H1 (cell line): ENCODE results near the gene MYBPH. TPM values are rescaled to one million over a fixed set of nuclear protein-coding genes. Genes with fewer than 3 reads are reported as not detected.

Experiments
- CTCF ChIA-PET: fragments of 300-600 bp; sonication (Branson Sonifier 250); formaldehyde crosslinking; loops from one replicate; lab custom pipeline; 2021; ENCODE audit not compliant: partially characterized antibody; lab: Charles Lee
- POLR2A ChIA-PET: fragments of 300-600 bp; sonication (Branson Sonifier 250); formaldehyde crosslinking; loops from one replicate; lab custom pipeline; 2021; ENCODE audit warnings: inconsistent platforms; ENCODE audit not compliant: partially characterized antibody; lab: Charles Lee
- DNase-seq, 2 experiments: peaks; one replicate each; pipeline versions ENCODE4 v3.0.0 to v3.0.0-alpha.2; 2010 to 2022; ENCODE audit warnings: low spot score in 2 of 2, low read depth in 1 of 2, mixed read lengths in 1 of 2
- FAIRE-seq: peaks from 2 replicates; lab custom pipeline; 2011; peaks lifted over from hg19 to GRCh38; lab: Jason Lieb, UNC
- H2AFZ ChIP-seq: 2 replicates; pipeline ENCODE4 v1.8.1; 2012; ENCODE audit warnings: low read length, inconsistent platforms
- H2AK5ac ChIP-seq: 2 replicates; pipeline ENCODE4 v1.6.1; 2013; ENCODE audit warnings: low read depth, low read length
- H2BK120ac ChIP-seq: replicated peaks from 2 replicates; pipeline ENCODE3; 2013; ENCODE audit warnings: low read depth, low read length, inconsistent platforms
- H2BK12ac ChIP-seq: 2 replicates; pipeline ENCODE4 v1.6.1; 2013; ENCODE audit warnings: low read depth, low read length
- H2BK15ac ChIP-seq: 2 replicates; pipeline ENCODE4 v1.6.1; 2013; ENCODE audit warnings: low read length
- H2BK20ac ChIP-seq: 2 replicates; pipeline ENCODE4 v1.6.1; 2013; ENCODE audit warnings: low read length
- H2BK5ac ChIP-seq: 2 replicates; pipeline ENCODE4 v1.6.1; 2013; ENCODE audit warnings: low read depth, low read length
- H3K14ac ChIP-seq: 2 replicates; pipeline ENCODE4 v1.6.1; 2013; ENCODE audit warnings: inconsistent platforms; ENCODE audit not compliant: insufficient read length
- H3K18ac ChIP-seq: 2 replicates; pipeline ENCODE4 v1.6.1; 2013; ENCODE audit warnings: low read length; ENCODE audit errors: extremely low read depth
- H3K23ac ChIP-seq: 2 replicates; pipeline ENCODE4 v1.6.1; 2013; ENCODE audit warnings: inconsistent platforms; ENCODE audit not compliant: insufficient read length
- H3K23me2 ChIP-seq: 2 replicates; pipeline ENCODE4 v1.6.1; 2013; ENCODE audit warnings: low read depth, low read length
- H3K27ac ChIP-seq: 2 replicates; pipeline ENCODE4 v1.6.1; 2011; ENCODE audit warnings: low read depth, low read length, inconsistent platforms
- H3K27me3 ChIP-seq, 4 experiments: replicated peaks in 1 of 4; 1 replicate in 1 of 4; 2 replicates in 3 of 4; pipeline versions ENCODE4 v1.6.1 to v1.8.1; 2011 to 2013; ENCODE audit warnings: low read length in 3 of 4, mild to moderate bottlenecking in 3 of 4, inconsistent platforms in 2 of 4, mixed read lengths in 2 of 4, moderate library complexity in 1 of 4; ENCODE audit not compliant: control insufficient read depth in 3 of 4, insufficient read depth in 3 of 4; ENCODE audit errors: extremely low read depth in 1 of 4
- H3K36me3 ChIP-seq, 4 experiments: 2 replicates each; pipeline versions ENCODE4 v1.6.1 to v1.8.1; 2011 to 2013; ENCODE audit warnings: mild to moderate bottlenecking in 4 of 4, low read length in 3 of 4, moderate library complexity in 2 of 4, control low read depth in 1 of 4, inconsistent platforms in 1 of 4; ENCODE audit not compliant: insufficient read depth in 4 of 4, control insufficient read depth in 2 of 4
- H3K4ac ChIP-seq: replicated peaks from 2 replicates; pipeline ENCODE3; 2013; ENCODE audit warnings: low read length, low read depth, mixed read lengths, inconsistent platforms; ENCODE audit not compliant: insufficient read length
- H3K4me1 ChIP-seq, 4 experiments: replicated peaks in 1 of 4; 1 replicate in 1 of 4; 2 replicates in 3 of 4; pipeline versions ENCODE4 v1.6.1 to v1.8.1; 2011 to 2013; ENCODE audit warnings: low read length in 3 of 4, inconsistent platforms in 2 of 4, mixed read lengths in 1 of 4; ENCODE audit not compliant: insufficient read depth in 4 of 4, control insufficient read depth in 3 of 4
- H3K4me2 ChIP-seq, 2 experiments: 2 replicates each; pipeline versions ENCODE4 v1.6.1 to v1.8.1; 2011 to 2013; ENCODE audit warnings: low read depth in 2 of 2, low read length in 2 of 2, control low read depth in 1 of 2, inconsistent platforms in 1 of 2, mild to moderate bottlenecking in 1 of 2; ENCODE audit not compliant: insufficient read depth in 1 of 2
- H3K4me3 ChIP-seq, 4 experiments: fragments of 200-600, 300-600 bp in 1 of 4; sonication (generic), shearing (Covaris generic), sonication (Bioruptor Twin) in 1 of 4; 2 replicates each; pipeline versions ENCODE4 v1.5.1 to v1.8.1; 2011 to 2016; ENCODE audit warnings: low read length in 4 of 4, low read depth in 3 of 4, control low read depth in 2 of 4, inconsistent platforms in 2 of 4, mild to moderate bottlenecking in 2 of 4, mixed read lengths in 1 of 4, moderate library complexity in 1 of 4; ENCODE audit not compliant: insufficient read depth in 2 of 4; ENCODE audit errors: extremely low read depth in 1 of 4
- H3K56ac ChIP-seq: replicated peaks from 2 replicates; pipeline ENCODE3; 2013; ENCODE audit warnings: low read depth, mild to moderate bottlenecking, mixed read lengths, low read length, inconsistent platforms; ENCODE audit not compliant: insufficient read length
- H3K79me1 ChIP-seq: 2 replicates; pipeline ENCODE4 v1.6.1; 2013; ENCODE audit warnings: low read depth, low read length, control low read depth
- H3K79me2 ChIP-seq, 2 experiments: 2 replicates each; pipeline versions ENCODE4 v1.6.1 to v1.8.1; 2012 to 2013; ENCODE audit warnings: low read length in 2 of 2, mild to moderate bottlenecking in 2 of 2, inconsistent platforms in 1 of 2; ENCODE audit not compliant: insufficient read depth in 2 of 2, control insufficient read depth in 1 of 2
- H3K9ac ChIP-seq, 4 experiments: replicated peaks in 1 of 4; 1 replicate in 1 of 4; 2 replicates in 3 of 4; pipeline versions ENCODE4 v1.6.1 to v1.8.1; 2011 to 2013; ENCODE audit warnings: low read depth in 3 of 4, low read length in 3 of 4, control low read depth in 2 of 4, mild to moderate bottlenecking in 2 of 4, moderate library complexity in 2 of 4, inconsistent platforms in 1 of 4; ENCODE audit errors: extremely low read depth in 1 of 4
- H3K9me3 ChIP-seq, 2 experiments: 2 replicates each; pipeline versions ENCODE4 v1.6.1 to v1.8.1; 2012 to 2013; ENCODE audit warnings: mild to moderate bottlenecking in 2 of 2, moderate library complexity in 2 of 2, control low read depth in 1 of 2, inconsistent platforms in 1 of 2, low read depth in 1 of 2, low read length in 1 of 2, mixed read lengths in 1 of 2; ENCODE audit not compliant: insufficient read depth in 2 of 2
- H4K20me1 ChIP-seq, 2 experiments: replicated peaks in 1 of 2; 2 replicates each; pipeline versions ENCODE3 to v1.8.1; 2011 to 2013; ENCODE audit warnings: inconsistent platforms in 2 of 2, low read length in 2 of 2, mild to moderate bottlenecking in 1 of 2; ENCODE audit not compliant: insufficient read depth in 2 of 2, control insufficient read depth in 1 of 2
- H4K5ac ChIP-seq: 2 replicates; pipeline ENCODE4 v1.6.1; 2013; ENCODE audit warnings: low read length, low read depth, mixed read lengths, inconsistent platforms; ENCODE audit not compliant: insufficient read length
- H4K8ac ChIP-seq: 2 replicates; pipeline ENCODE4 v1.8.0; 2013; ENCODE audit warnings: mild to moderate bottlenecking, moderate library complexity, low read length, inconsistent platforms; ENCODE audit not compliant: insufficient read depth; ENCODE audit errors: extremely low read depth
- H4K91ac ChIP-seq: replicated peaks from 2 replicates; pipeline ENCODE3; 2013; ENCODE audit warnings: low read length, mixed read lengths, inconsistent platforms; ENCODE audit not compliant: insufficient read length
- JUN ChIP-seq: IDR thresholded peaks from 2 replicates; pipeline ENCODE4 v1.6.1; 2011; ENCODE audit warnings: low read depth, mild to moderate bottlenecking, improper control_type of control experiment, low read length
- MAFK ChIP-seq: IDR thresholded peaks from 2 replicates; pipeline ENCODE4 v1.6.1; 2012; ENCODE audit warnings: low read depth, mild to moderate bottlenecking, improper control_type of control experiment, low read length
- SUZ12 ChIP-seq: fragments of 200-600 bp; sonication (generic); IDR thresholded peaks from 2 replicates; pipeline ENCODE4 v1.6.1; 2012; ENCODE audit warnings: mild to moderate bottlenecking, inconsistent platforms, low read length, moderate library complexity, mixed read lengths
- WGBS, 2 experiments: shearing (Covaris generic) in 1 of 2; methylation state at CpG; one replicate each; pipeline versions ENCODE4 v1.1.6 to v1.1.7; 2013 to 2015; ENCODE audit warnings: low lambda C conversion rate in 2 of 2, mixed read lengths in 2 of 2, inconsistent platforms in 1 of 2, low coverage in 1 of 2, missing lambda C conversion rate in 1 of 2; ENCODE audit not compliant: insufficient replicate concordance in 2 of 2, insufficient coverage in 1 of 2, insufficient read length in 1 of 2; ENCODE audit errors: extremely low coverage in 1 of 2, missing lambda C conversion rate in 1 of 2; 5-methylcytosine and 5-hydroxymethylcytosine counted together
- polyA plus RNA-seq, 7 experiments: library from polyadenylated mRNA; depleted of rRNA in 3 of 7; stranded (reverse) in 5 of 7; unstranded in 2 of 7; fragments of >200 nt in 5 of 7; fragments of 200-250 nt in 2 of 7; gene quantifications; 1 replicate in 5 of 7; 2 replicates in 1 of 7; 4 replicates in 1 of 7; pipeline versions ENCODE4 v1.2.1 to v1.2.3, GENCODE V29; 2011 to 2013; ENCODE audit warnings: missing spikeins in 2 of 7, mixed read lengths in 2 of 7
- total RNA-seq: library from RNA; stranded (reverse); fragmentation: NEBNext Ultra II Directional; extraction: Animal tissue kit (Norgen Biotek cat#: 25700); gene quantifications from 2 replicates; pipeline ENCODE4 v1.2.1, GENCODE V29; 2021

The MYBPH gene
- total and polyA plus RNA-seq, 2 of the 8 experiments (the other 6 are each of a cell fraction or from before 2014, with no cell fraction given) = not detected

DNA sequence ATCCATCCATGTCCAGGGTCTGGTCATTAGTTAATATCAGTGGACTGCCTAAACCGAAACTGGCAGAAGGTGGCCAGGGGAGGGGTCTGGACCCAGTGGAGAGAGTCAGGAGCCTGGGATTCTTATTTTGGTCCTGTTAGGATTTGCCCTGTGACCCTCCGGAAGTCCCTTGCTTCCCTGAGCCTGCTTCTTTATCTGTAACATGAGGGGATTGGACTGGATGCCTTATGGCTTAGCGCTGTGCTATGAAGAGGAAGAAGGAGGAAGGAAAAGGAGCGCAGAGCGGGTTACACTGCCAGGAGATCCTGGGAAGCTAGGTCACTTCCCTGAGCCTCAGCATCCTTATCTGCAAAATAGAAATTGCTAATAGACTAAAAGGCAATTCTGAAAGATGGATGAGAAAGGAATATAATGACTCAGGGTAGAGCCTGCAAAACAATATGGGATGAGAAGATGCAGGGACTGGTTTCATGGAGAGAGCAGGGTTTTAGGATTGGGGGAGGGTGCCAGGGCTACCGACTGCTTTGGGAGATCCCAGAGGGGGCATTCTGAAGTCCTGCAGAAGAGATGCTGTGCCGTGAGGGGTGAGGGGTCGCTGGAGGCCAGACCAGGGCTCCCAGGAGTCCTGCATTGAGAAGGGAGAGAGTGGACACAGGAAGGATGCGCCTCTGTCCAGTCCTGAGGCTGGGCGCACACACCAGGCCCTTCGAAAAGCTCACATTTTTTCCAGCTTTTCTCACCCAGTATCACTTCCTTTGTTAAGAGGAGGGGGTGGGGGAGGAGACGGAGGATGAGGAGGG lies 48.6 kb downstream of the MYBPH start:
- DNase-seq (peak in 1 of 2 experiments; percentile 49), FAIRE-seq (no peak)
- Histone ChIP-seq H2BK15ac (peak overlapping the region; percentile 62; the same call in 1 of the 2 replicates), H3K18ac (no peak overlapping the region), H3K23me2 (peaks cover 2% of the 10 kb centered on the region; the same call in 1 of the 2 replicates), H4K20me1 (no peaks in the 10 kb centered on the region), H3K79me2 (no peaks in the 10 kb centered on the region), H3K4me1 (peaks cover 3 to 22% (median 13%) of the 10 kb centered on the region in 4 experiments), H3K9ac (no peak overlapping the region), H3K56ac (no peak overlapping the region), H3K27ac (no peak overlapping the region), H3K14ac (no peak overlapping the region), H3K79me1 (no peaks in the 10 kb centered on the region), H4K5ac (no peak overlapping the region), H3K4ac (no peak overlapping the region), H3K4me3 (peak overlapping the region; percentile 16 to 64 (median 56); a peak in 7 of 8 replicates), H3K4me2 (peak overlapping the region; percentile 62 to 83), H4K8ac (no peak overlapping the region; the same call in 1 of the 2 replicates), H3K23ac (no peak overlapping the region), H2BK20ac (no peak overlapping the region; the same call in 1 of the 2 replicates), H2AK5ac (no peak overlapping the region), H3K36me3 (no peaks in the 10 kb centered on the region), H2BK12ac (no peak overlapping the region), H4K91ac (no peak overlapping the region), H2BK5ac (no peak overlapping the region), H2AFZ (peak overlapping the region; percentile 87; the same call in 1 of the 2 replicates), H3K9me3 (no peaks in the 10 kb centered on the region), H3K27me3 (peaks cover 5 to 32% (median 18%) of the 10 kb centered on the region in 4 experiments), H2BK120ac (no peak overlapping the region)
- ChIA-PET POLR2A (interaction anchor here (0.6 to 2.1 kb wide), 5 partner anchors 7 to 270 kb away, joined by 3 to 8 read pairs (median 4); no protein-coding TSS in a partner anchor), CTCF (interaction anchor here (0.5 to 49.1 kb wide), 33 partner anchors 7 to 574 kb away, joined by 3 to 1071 read pairs (median 4); partner anchors contain the start of genes CHI3L1, MYBPH, MYOG and PPFIA4)
- 47% methylated on average over 11 of the region's 12 CpGs; no CpG with 5 or more reads in 1 of the 2 experiments for WGBS, 2 experiments
- TF ChIP-seq MAFK (no peak), JUN (no peak), SUZ12 (0 out of 2 replicates have a peak, but pooled peaks have one; percentile 48)
